RKO (cell line): Measurements from ENCODE around the gene LRP2.

Source experiments
- DNase-seq: peaks from one replicate; pipeline ENCODE4 v3.0.0-alpha.2; 2016; ENCODE audit warnings: low spot score

LRP2 gene

DNA sequence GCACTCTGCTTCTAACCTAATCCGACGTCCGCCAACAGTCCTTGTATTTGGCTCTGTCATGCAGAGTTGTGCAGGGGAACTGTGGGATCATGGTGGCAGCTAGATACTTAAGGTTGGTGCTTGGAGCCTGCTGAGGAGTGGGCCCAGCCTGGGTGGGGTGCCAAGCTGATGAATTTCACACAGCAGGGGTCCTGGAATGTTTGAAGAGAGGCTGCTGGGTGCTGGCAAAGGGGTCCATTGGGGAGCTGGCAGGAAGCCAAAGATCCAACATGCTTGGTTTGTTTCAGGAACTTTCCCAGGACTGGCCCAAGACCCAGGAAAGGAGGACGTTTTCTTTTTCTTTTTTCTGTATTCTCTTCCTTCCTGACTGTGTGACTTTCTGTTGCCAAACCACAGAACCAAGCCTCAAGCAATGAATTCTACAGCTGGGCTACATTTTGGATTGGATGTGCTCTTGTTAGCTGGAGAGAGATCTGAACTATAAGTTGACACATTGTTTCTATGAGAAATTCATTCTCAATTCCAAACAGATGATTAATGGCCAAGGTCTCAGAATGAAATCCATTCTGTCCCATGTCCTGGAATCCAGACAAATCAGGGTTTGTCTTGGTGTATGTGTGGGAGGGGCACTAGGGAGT is 243.1 kb downstream of the LRP2 start:
- no peak for DNase-seq

GRCh38 chr2:169118060-169118459 is 244.3 kb downstream of the LRP2 start:
- DNase-seq, result no peak

- no peak for DNase-seq
Observed at GRCh38 chr2:169116993-169117392, 245.3 kb downstream of the LRP2 start.

DNA sequence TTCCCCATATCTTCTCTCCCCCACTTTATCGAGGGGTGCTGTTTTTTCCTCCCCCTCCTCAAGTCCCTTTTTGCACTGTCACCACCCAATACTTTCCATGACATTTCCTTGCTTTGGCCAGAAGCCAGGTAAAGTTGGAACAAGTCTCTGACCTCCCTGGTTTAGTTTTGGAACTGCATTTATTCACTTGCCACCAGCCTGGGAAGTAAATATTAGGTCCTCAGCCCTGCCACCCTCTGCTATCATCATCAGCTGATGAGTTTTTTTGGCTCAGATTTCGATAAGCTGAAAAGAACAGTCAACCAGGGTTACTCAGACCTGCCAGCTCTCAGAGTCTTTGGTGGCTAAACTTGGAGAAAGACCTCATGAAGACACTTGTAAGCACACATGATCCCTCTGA is 246.0 kb downstream of the LRP2 start:
- DNase-seq, result no peak

DNA sequence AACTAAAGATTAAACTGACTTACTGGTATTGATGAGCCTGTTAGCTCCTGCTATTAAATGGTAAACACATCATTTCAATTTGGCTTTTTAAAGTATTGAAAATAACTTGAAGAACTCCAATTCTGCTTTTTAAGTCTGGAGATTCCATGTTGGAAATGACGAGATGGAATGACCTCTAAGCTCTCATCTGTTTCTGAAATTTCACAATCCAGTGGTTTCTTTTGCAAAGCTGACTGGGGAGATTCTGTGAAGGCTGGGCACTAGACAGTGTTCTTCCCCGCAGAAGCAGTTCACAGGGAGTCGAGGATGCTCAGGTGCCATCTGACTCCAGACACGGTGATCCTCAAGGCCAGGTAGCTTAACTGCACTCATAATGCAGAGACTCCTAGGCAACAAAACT is 248.3 kb downstream of the LRP2 start:
- no peak for DNase-seq

DNA sequence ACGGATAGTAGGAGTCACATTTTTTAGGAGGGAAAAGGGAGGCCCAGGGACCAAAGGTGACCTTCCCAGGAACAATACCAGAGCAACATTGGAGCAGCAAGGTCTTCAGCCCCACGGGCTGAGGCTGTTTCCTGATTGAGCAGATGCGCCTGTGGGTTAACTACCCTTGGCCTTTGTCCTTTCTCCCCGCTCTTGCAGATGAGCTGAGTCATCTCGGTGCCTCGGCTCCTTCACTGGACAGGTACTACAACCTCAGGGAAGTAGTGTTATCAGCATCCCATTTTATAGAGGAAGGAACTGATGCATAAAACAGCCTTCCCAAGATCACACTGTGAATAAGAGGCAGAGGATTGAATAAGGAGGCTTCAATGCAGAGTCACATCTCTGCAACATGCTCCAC is 249.5 kb downstream of the LRP2 start:
- no peak for DNase-seq

- DNase-seq, result no peak
Observed at GRCh38 chr2:169110916-169111315, 251.4 kb downstream of the LRP2 start.

GRCh38 chr2:169110419-169110818 is 251.9 kb downstream of the LRP2 start:
- DNase-seq, result no peak

GRCh38 chr2:169109502-169110409 is 252.6 kb downstream of the LRP2 start:
- DNase-seq, result peak; percentile 67

GRCh38 chr2:169108099-169108884 is 254.0 kb downstream of the LRP2 start:
- DNase-seq, result no peak

DNA sequence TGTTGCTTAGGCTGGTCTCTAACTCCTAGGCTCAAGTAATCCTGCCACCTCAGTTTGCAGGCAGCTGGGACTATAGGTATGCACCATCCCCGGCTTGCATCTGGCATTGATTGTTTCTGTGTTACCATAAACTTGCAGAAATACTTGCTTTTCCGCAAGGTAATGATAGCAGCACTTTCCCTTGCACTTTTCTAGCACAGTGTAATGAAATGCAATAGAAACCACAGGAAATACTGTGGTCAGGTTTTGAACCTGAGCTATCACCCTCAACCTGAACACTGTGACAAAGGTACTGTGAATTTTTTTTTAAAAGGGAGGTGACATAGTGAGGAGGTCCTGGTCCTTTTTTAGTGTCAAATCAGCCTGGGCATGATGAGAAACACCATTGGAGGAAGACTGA is 254.7 kb downstream of the LRP2 start:
- no peak for DNase-seq

- DNase-seq, result no peak
Observed at GRCh38 chr2:169106563-169107545, 255.5 kb downstream of the LRP2 start.

- no peak for DNase-seq
Observed at GRCh38 chr2:169106134-169106533, 256.2 kb downstream of the LRP2 start.

DNA sequence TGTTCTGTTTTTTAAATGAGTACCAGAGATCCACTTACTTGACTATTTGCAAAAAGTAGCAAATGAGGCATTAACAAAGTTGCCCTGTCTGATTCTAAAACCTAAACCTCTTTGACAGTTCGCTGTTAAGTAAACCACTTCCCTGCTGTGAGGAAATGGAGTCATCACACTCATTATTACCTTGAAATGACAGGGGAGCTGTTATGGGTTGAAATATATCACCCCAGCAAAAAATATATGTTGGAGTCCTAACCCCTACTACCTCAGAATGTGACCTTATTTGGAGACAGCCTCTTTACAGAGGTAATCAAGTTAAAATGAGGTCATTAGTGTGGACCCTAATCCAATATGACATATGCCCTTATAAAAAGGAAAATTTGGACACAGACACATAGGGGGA is 256.9 kb downstream of the LRP2 start:
- DNase-seq, result no peak

GRCh38 chr2:169104848-169105247 is 257.5 kb downstream of the LRP2 start:
- DNase-seq, result no peak

DNA sequence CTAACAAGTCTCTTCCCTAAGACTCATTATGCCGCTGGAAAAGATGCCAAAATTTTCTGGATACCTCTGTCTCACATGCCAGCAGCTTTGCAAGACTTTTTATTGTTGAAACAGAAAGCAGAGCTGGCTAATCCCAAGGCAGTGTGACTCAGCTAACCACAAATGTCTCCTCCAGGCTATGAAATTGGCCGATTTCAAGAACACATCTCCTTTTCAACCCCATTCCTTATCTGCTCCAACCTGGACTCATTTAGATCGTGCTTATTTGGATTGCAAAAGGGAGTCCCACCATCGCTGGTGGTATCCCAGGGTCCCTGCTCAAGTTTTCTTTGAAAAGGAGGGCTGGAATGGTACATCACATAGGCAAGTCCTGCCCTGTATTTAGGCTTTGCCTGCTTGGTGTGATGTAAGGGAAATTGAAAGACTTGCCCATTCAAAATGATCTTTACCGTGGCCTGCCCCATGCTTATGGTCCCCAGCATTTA is 266.7 kb downstream of the LRP2 start:
- peak; percentile 14 for DNase-seq

- DNase-seq, result no peak
Observed at GRCh38 chr2:169094676-169095075, 267.7 kb downstream of the LRP2 start.

DNA sequence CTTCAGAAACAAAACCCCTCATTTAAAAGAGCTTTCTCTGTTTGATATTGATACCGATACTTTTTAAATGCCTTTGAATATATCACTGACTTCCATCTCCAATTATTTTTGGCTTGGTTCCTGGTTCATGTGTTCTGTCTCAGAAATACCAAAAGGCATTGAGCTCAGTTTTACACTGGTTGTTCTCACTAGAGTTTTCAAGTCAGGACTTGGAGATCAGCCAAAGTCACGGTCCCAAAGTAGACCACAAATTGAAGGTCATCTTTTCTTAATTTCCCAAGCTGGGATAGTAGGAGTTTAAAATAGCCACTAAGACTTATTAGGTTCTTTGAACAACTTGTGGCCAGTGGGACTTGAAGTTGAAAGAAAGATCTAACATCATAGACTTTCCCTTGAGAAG is 268.8 kb downstream of the LRP2 start:
- DNase-seq, result no peak

DNA sequence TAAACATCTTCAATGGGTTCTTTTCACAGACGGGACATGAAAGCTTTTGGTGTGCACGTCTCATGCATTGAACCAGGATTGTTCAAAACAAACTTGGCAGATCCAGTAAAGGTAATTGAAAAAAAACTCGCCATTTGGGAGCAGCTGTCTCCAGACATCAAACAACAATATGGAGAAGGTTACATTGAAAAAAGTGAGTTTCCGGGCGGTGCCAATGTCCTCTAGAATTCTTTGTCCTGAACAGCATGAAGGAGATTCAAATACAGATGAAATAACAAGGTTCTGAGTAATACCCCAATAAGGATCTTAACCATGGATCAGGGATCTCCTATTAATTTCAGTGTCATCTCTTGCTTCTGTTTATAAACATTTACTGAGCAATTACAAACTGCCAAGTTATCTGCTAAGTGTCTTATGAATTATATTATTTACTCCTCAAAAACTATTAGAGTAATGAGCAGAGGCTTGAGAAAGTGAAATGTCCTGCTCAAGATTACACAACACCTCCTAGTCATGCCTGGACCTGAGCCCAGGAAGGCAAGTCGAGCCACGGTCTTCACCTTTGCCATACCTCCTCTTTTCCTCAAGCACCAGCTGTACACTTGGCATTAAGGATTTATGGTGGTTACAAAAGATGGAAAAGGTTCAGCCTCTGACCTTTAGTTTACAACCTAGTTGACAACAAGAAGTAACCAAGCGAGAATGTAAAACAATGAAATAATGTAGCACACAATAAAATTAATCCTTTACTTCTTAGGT is 270.4 kb downstream of the LRP2 start:
- no peak for DNase-seq

DNA sequence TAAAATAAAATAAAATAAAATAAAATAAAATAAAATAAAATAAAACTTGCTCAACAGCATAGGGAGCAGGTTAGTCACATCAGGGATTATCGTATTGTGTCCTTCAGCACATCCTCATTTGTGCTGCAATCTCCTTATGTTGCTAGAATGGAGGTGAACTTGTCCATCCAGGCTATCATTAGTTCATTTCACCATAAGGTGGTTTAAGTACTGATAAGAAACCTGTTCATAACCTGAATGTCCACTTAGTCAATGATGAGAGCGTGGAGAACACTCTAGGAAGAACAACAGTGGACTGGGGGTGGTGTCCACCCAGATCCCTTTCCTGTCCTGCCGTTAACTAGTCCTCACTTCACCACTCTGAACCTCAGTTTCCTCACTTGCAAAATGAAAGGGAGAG is 271.1 kb downstream of the LRP2 start:
- DNase-seq, result no peak
